ENCODE measurements around the gene CNGB1. TPM values are rescaled to one million over a fixed set of nuclear protein-coding genes. Genes with fewer than 3 reads are reported as not detected.

The CNGB1 gene
- total RNA-seq, 2 experiments from 2014 or later: not detected

DNA sequence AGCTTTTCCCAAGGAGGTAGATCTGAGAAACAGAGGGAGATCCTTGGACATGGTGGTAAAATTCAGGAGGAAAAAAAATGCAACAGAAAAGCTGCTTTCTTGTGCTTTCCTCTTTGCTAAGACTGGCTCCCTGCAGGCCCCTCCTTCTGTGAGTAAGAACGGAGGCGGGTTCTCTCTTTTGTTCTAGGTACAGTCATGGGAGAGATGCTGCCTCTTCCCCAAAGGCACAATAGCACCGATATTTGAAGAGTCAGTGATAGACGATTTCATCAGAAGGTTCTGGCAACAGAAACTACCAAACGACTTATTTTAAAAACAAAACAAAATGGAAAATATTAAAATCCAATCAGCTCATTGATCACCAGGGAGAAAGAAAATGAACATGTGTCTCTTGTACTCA is 136.0 kb downstream of the CNGB1 start:
- DNase-seq (ENCODE audit: low spot score): no peak
- POLR2A ChIA-PET: no interaction called here
- Histone ChIP-seq H3K4me2 (ENCODE audit: low read length) (no peak overlapping the region), H2AFZ (ENCODE audit: low read length) (no peak overlapping the region), H3K27ac (ENCODE audit: low read depth, low read length, poor library complexity, severe bottlenecking) (no peak overlapping the region), H4K20me1 (ENCODE audit: insufficient read depth, low read length) (no peaks in the 10 kb centered on the region), H3K9me3 (ENCODE audit: low read length) (no peaks in the 10 kb centered on the region), H3K36me3 (ENCODE audit: insufficient read depth, low read length) (no peaks in the 10 kb centered on the region), H3K9me2 (ENCODE audit: insufficient read depth, low read length) (no peaks in the 10 kb centered on the region), H3K4me1 (ENCODE audit: insufficient read depth, low read length, poor library complexity, severe bottlenecking) (no peaks in the 10 kb centered on the region), H3K79me2 (ENCODE audit: insufficient read depth, low read depth, low read length) (no peaks in the 10 kb centered on the region), H3K4me3 (ENCODE audit: low read depth, low read length, poor library complexity, severe bottlenecking) (no peak overlapping the region)
- intact Hi-C loops (cut with micrococcal nuclease; ENCODE audit: unreplicated experiment): no loop called here
- CTCF ChIA-PET (ENCODE audit: unreplicated experiment): no interaction called here
- TF ChIP-seq CTCF (conservative IDR thresholded peaks at IDR 0.05; ENCODE audit: low read length) (no peak), EZH2phosphoT487 (IDR thresholded peaks at IDR 0.05; ENCODE audit: borderline replicate concordance, low read depth, low read length) (no peak)
- BruUV-seq (replicated peaks): no TSS peak

Other genes starting within 250 kb of the CNGB1 start
- gene KATNB1, start 235.4 kb downstream of the CNGB1 start, total RNA-seq (2014; rRNA removed; shearing (Covaris generic)): 25.8 and 37.4 TPM in 2 replicates
- gene KATNB1, start 235.4 kb downstream of the CNGB1 start, total RNA-seq (2022): 43.0 and 43.5 TPM in 2 replicates
- gene KIFC3, start 168.6 kb downstream of the CNGB1 start, total RNA-seq (2014; rRNA removed; shearing (Covaris generic)): not detected in 2 replicates
- 0.61 TPM in 1 of 2 replicates, not detected in the other for gene KIFC3, start 168.6 kb downstream of the CNGB1 start, total RNA-seq (2022)
- 4.2 and 4.7 TPM in 2 replicates for gene ZNF319, start 29.5 kb upstream of the CNGB1 start, total RNA-seq (2014; rRNA removed; shearing (Covaris generic))
- 12.7 and 13.0 TPM in 2 replicates for gene ZNF319, start 29.5 kb upstream of the CNGB1 start, total RNA-seq (2022)
- 10.4 and 12.5 TPM in 2 replicates for gene USB1, start 30.3 kb upstream of the CNGB1 start, total RNA-seq (2014; rRNA removed; shearing (Covaris generic))
- gene USB1, start 30.3 kb upstream of the CNGB1 start, total RNA-seq (2022): 39.5 and 48.3 TPM in 2 replicates
- gene MMP15, start 54.6 kb upstream of the CNGB1 start, total RNA-seq (2014; rRNA removed; shearing (Covaris generic)): not detected in 2 replicates
- gene MMP15, start 54.6 kb upstream of the CNGB1 start, total RNA-seq (2022): 0.18 and 0.21 TPM in 2 replicates
- 65.6 and 89.2 TPM in 2 replicates for gene CFAP20, start 158.3 kb upstream of the CNGB1 start, total RNA-seq (2014; rRNA removed; shearing (Covaris generic))
- gene CFAP20, start 158.3 kb upstream of the CNGB1 start, total RNA-seq (2022): 46.4 and 46.9 TPM in 2 replicates
- 20.6 and 28.7 TPM in 2 replicates for gene CSNK2A2, start 227.0 kb upstream of the CNGB1 start, total RNA-seq (2014; rRNA removed; shearing (Covaris generic))
- 105 and 106 TPM in 2 replicates for gene CSNK2A2, start 227.0 kb upstream of the CNGB1 start, total RNA-seq (2022)

Data from OCI-LY7 (cell line).